ENCODE results near the gene TMA7B. TPM values are rescaled to one million over a fixed set of nuclear protein-coding genes. Genes with fewer than 3 reads are reported as not detected.

The TMA7B gene
- total and polyA plus RNA-seq, 2 donors (not counting 1 experiment from before 2014, with no cell fraction given), result 0.85 to 1.4 TPM

GRCh38 chr22:40008726-40009291, 48.6 kb downstream of the TMA7B start:
- Histone ChIP-seq H3K9ac (ENCODE audit: low read length) (no peak overlapping the region), H3K79me2 (ENCODE audit: control insufficient read depth, insufficient read depth, low read length) (no peaks in the 10 kb centered on the region), H2AFZ (ENCODE audit: insufficient read depth, low read depth, low read length, poor library complexity, severe bottlenecking) (no peak overlapping the region), H4K20me1 (ENCODE audit: control insufficient read depth, insufficient read depth, low read length, poor library complexity, severe bottlenecking) (no peaks in the 10 kb centered on the region), H3K27me3 (replicated peaks in 1 of 4; ENCODE audit: control extremely low read depth in 1 of 4, control insufficient read depth in 3 of 4, insufficient read depth in 4 of 4, low read length in 3 of 4) (peaks cover 0 to 38% (median 8%) of the 10 kb centered on the region in 4 experiments), H3K36me3 (replicated peaks in 1 of 2; ENCODE audit: control extremely low read depth in 1 of 2, control insufficient read depth in 1 of 2, extremely low read depth in 1 of 2, insufficient read depth in 2 of 2, low read length in 1 of 2) (no peaks in the 10 kb centered on the region), H3K9me3 (ENCODE audit: control extremely low read depth in 1 of 3, control insufficient read depth in 2 of 3, insufficient read depth in 1 of 3, low read length in 2 of 3) (no peaks in the 10 kb centered on the region), H3K27ac (ENCODE audit: low read length in 2 of 2) (no peak overlapping the region), H3K4me3 (ENCODE audit: control extremely low read depth in 1 of 5, extremely low read depth in 1 of 5, insufficient read depth in 1 of 5, low read depth in 2 of 5, low read length in 4 of 5) (no peak overlapping the region), H3K4me1 (ENCODE audit: control insufficient read depth in 2 of 2, insufficient read depth in 2 of 2, low read length in 2 of 2) (no peaks in the 10 kb centered on the region), H3K4me2 (replicated peaks; ENCODE audit: low read depth, low read length, poor library complexity, severe bottlenecking) (no peak overlapping the region)
- 82% methylated on average over 9 of the region's 10 CpGs for WGBS (ENCODE audit: insufficient coverage)
- no peak overlapping the region for H3K4me3 Mint-ChIP-seq
- H3K27ac Mint-ChIP-seq, result no peak overlapping the region
- ATAC-seq (ENCODE audit: low read depth) (no peak), DNase-seq (no peak)
- intact Hi-C loops (cut with micrococcal nuclease), result no loop called here
- ChIA-PET POLR2A (no interaction called here), CTCF (interaction anchor here (0.8 to 1.8 kb wide), 2 partner anchors 16 to 460 kb away, joined by 3 to 10 read pairs; no protein-coding TSS in a partner anchor)
- TF ChIP-seq CTCF (IDR thresholded peaks at IDR 0.05) (no peak), EZH2 (IDR thresholded peaks at IDR 0.05; ENCODE audit: borderline replicate concordance, insufficient read depth, low read depth, low read length, poor library complexity, severe bottlenecking) (no peak)
- H3K9me3 Mint-ChIP-seq (ENCODE audit: insufficient read depth), result no peaks in the 10 kb centered on the region
- no peaks in the 10 kb centered on the region for H3K4me1 Mint-ChIP-seq
- peaks cover 53% of the 10 kb centered on the region for H3K27me3 Mint-ChIP-seq

GRCh38 chr22:40009292-40009774, 49.1 kb downstream of the TMA7B start:
- Mint-ChIP-seq H3K4me1 (no peaks in the 10 kb centered on the region), H3K9me3 (ENCODE audit: insufficient read depth) (no peaks in the 10 kb centered on the region), H3K4me3 (no peak overlapping the region), H3K27me3 (peaks cover 51% of the 10 kb centered on the region), H3K27ac (no peak overlapping the region)
- Histone ChIP-seq H3K9ac (ENCODE audit: low read length) (no peak overlapping the region), H3K27me3 (replicated peaks in 1 of 4; ENCODE audit: control extremely low read depth in 1 of 4, control insufficient read depth in 3 of 4, insufficient read depth in 4 of 4, low read length in 3 of 4) (peaks cover 0 to 38% (median 8%) of the 10 kb centered on the region in 4 experiments), H3K4me2 (replicated peaks; ENCODE audit: low read depth, low read length, poor library complexity, severe bottlenecking) (no peak overlapping the region), H3K4me3 (ENCODE audit: control extremely low read depth in 1 of 5, extremely low read depth in 1 of 5, insufficient read depth in 1 of 5, low read depth in 2 of 5, low read length in 4 of 5) (no peak overlapping the region), H3K9me3 (ENCODE audit: control extremely low read depth in 1 of 3, control insufficient read depth in 2 of 3, insufficient read depth in 1 of 3, low read length in 2 of 3) (no peaks in the 10 kb centered on the region), H4K20me1 (ENCODE audit: control insufficient read depth, insufficient read depth, low read length, poor library complexity, severe bottlenecking) (no peaks in the 10 kb centered on the region), H3K4me1 (ENCODE audit: control insufficient read depth in 2 of 2, insufficient read depth in 2 of 2, low read length in 2 of 2) (no peaks in the 10 kb centered on the region), H3K36me3 (replicated peaks in 1 of 2; ENCODE audit: control extremely low read depth in 1 of 2, control insufficient read depth in 1 of 2, extremely low read depth in 1 of 2, insufficient read depth in 2 of 2, low read length in 1 of 2) (no peaks in the 10 kb centered on the region), H3K27ac (ENCODE audit: low read length in 2 of 2) (no peak overlapping the region), H2AFZ (ENCODE audit: insufficient read depth, low read depth, low read length, poor library complexity, severe bottlenecking) (no peak overlapping the region), H3K79me2 (ENCODE audit: control insufficient read depth, insufficient read depth, low read length) (no peaks in the 10 kb centered on the region)
- 43% methylated on average over 11 of the region's 11 CpGs for WGBS (ENCODE audit: insufficient coverage)
- ChIA-PET CTCF (interaction anchor here (0.8 to 1.1 kb wide), 2 partner anchors 8 to 461 kb away, joined by 3 read pairs; no protein-coding TSS in a partner anchor), POLR2A (no interaction called here)
- intact Hi-C loops (cut with micrococcal nuclease), result no loop called here
- TF ChIP-seq CTCF (IDR thresholded peaks at IDR 0.05) (no peak), EZH2 (IDR thresholded peaks at IDR 0.05; ENCODE audit: borderline replicate concordance, insufficient read depth, low read depth, low read length, poor library complexity, severe bottlenecking) (no peak)
- DNase-seq, result no peak
- ATAC-seq (ENCODE audit: low read depth), result no peak

Measured in B cell (primary cell).